ENCODE measurements around the gene SLC25A13.

Gene SLC25A13

DNA sequence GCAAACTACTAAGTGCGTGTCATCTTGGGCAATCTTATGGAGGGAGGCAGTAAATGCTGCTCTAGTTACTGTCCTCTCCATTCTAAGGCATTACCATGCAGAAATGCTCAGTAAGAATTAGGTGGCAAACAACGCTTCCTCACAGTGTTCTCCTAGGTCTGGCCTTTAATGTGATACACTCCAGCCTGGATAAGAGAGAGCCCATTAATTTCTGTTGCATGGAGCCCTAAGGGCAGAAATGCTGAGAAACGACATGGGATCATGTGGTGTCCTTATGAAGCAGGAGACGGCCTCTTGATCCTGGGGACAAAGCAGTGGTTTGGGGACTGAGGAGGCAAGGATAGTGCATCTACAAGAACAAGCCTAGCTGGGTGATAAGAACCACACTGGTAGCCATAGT is 44.0 kb downstream of the SLC25A13 start:
- Histone ChIP-seq H3K27me3 (ENCODE audit: control insufficient read depth, insufficient read depth, low read length) (no peaks in the 10 kb centered on the region), H3K4me1 (ENCODE audit: control insufficient read depth, insufficient read depth, low read length) (no peaks in the 10 kb centered on the region), H3K27ac (ENCODE audit: low read length) (no peak overlapping the region), H3K9me3 (ENCODE audit: control insufficient read depth, insufficient read depth, low read length) (no peaks in the 10 kb centered on the region), H3K4me3 (ENCODE audit: low read length) (no peak overlapping the region), H3K36me3 (ENCODE audit: control insufficient read depth, insufficient read depth, low read length) (no peaks in the 10 kb centered on the region)
- no peak for DNase-seq (ENCODE audit: low read depth, low spot score)
- no CpG with 5 or more reads among the region's 4 CpGs for WGBS (ENCODE audit: insufficient coverage, insufficient read length)

DNA sequence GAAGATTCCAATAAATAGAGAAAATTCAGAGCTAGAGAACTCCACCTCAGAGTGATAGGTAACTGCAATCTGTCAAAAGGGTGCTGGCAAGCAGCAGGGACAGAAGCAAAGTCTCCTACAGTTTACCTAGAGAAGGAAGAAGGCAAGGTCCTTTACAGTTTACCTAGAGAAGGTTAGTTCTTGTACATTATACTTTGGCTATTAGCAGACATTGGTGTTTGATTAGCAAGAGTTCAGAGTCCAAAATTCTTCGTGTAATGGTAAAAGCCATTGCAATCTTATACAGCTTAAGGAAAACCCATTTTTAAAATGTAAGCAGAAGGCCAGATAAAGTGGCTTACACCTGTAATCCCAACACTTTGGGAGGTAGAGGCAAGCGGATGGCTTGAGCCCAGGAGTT is 45.9 kb downstream of the SLC25A13 start:
- Histone ChIP-seq H3K27ac (ENCODE audit: low read length) (no peak overlapping the region), H3K27me3 (ENCODE audit: control insufficient read depth, insufficient read depth, low read length) (no peaks in the 10 kb centered on the region), H3K9me3 (ENCODE audit: control insufficient read depth, insufficient read depth, low read length) (no peaks in the 10 kb centered on the region), H3K4me1 (ENCODE audit: control insufficient read depth, insufficient read depth, low read length) (no peaks in the 10 kb centered on the region), H3K4me3 (ENCODE audit: low read length) (no peak overlapping the region), H3K36me3 (ENCODE audit: control insufficient read depth, insufficient read depth, low read length) (no peaks in the 10 kb centered on the region)
- no CpG with 5 or more reads among the region's 2 CpGs for WGBS (ENCODE audit: insufficient coverage, insufficient read length)
- no peak for DNase-seq (ENCODE audit: low read depth, low spot score)

DNA sequence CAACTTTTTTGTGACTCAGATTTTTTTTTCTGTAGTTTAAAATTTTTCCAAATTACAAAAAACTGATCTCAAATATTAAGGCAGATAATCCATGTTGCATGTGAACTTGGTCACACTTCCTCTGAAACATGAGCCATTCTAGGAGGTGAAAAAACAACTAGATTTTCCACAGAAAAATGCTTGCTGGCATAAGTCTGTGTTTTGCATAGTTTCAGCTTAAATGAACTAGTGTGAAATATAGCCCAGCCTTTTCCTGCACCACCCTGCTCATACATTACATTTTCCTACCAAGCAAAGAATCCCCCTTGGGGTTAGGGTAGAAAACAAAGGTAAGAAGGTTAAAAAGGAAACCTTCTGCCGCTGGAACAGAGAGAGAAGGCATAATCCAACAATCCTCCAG is 48.2 kb downstream of the SLC25A13 start:
- H3K27me3 ChIP-seq (ENCODE audit: control insufficient read depth, insufficient read depth, low read length) = no peaks in the 10 kb centered on the region
- H3K4me3 ChIP-seq (ENCODE audit: low read length) = no peak overlapping the region
- H3K36me3 ChIP-seq (ENCODE audit: control insufficient read depth, insufficient read depth, low read length) = no peaks in the 10 kb centered on the region
- no peak overlapping the region for H3K27ac ChIP-seq (ENCODE audit: low read length)
- no peaks in the 10 kb centered on the region for H3K9me3 ChIP-seq (ENCODE audit: control insufficient read depth, insufficient read depth, low read length)
- no peak for DNase-seq (ENCODE audit: low read depth, low spot score)
- WGBS (ENCODE audit: insufficient coverage, insufficient read length) = no CpG with 5 or more reads among the region's 1 CpG
- no peaks in the 10 kb centered on the region for H3K4me1 ChIP-seq (ENCODE audit: control insufficient read depth, insufficient read depth, low read length)

DNA sequence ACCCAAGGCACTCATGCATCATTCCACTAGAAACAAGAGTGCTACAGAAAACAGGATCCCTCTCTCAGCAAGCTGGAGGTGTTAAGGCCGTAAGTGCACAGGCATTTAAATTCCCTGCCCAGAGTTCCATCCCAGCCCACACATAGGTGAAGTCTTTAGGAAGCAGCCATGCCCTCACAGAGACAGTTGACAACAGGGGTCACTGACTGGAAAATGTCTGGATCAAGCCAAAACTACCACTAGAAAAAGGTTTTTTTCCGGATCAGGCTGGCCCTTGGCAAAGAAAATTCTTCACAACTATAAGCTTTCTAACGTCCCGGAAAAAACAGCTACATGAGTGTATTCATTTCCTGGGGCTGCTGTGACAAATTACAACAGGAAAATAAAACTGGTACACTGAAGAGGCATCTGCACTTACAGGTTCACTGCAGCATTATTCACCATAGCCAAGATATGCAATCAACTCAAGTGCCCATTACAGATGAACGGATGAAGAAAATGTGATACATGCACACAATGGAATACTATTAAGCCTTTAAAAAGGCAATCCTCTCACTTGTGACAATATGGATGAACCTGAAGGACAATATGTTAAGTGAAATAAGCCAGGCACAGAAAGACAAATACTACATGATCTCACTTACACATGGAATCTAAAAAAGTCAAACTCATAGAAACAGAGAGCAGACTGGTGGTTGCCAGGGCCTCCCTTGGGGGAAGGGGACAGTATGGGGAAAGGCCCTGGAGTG is 52.5 kb downstream of the SLC25A13 start:
- Histone ChIP-seq H3K4me1 (ENCODE audit: control insufficient read depth, insufficient read depth, low read length) (no peaks in the 10 kb centered on the region), H3K9me3 (ENCODE audit: control insufficient read depth, insufficient read depth, low read length) (no peaks in the 10 kb centered on the region), H3K27ac (ENCODE audit: low read length) (no peak overlapping the region), H3K36me3 (ENCODE audit: control insufficient read depth, insufficient read depth, low read length) (no peaks in the 10 kb centered on the region), H3K27me3 (ENCODE audit: control insufficient read depth, insufficient read depth, low read length) (no peaks in the 10 kb centered on the region), H3K4me3 (ENCODE audit: low read length) (no peak overlapping the region)
- DNase-seq (ENCODE audit: low read depth, low spot score) = no peak
- WGBS (ENCODE audit: insufficient coverage, insufficient read length) = no CpG with 5 or more reads among the region's 5 CpGs

DNA sequence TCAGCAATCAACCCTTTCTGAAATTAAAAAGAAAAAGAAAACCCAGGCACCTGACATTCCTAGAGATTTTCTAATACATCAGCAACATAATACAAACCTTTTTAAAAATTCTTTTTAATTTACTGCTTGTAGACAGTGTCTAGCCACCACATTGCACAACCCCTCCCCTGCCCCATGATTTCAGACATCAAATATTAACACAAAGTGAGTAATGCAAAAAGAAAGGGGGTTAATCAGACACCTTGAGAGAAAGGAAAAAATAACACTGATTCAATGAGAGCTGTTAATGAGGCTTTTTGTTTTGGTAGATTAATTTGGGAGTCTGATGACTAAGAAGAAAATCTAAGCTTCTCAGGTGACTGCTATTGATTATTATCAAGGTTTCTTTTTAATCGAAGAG is 55.3 kb downstream of the SLC25A13 start:
- H3K36me3 ChIP-seq (ENCODE audit: control insufficient read depth, insufficient read depth, low read length) = no peaks in the 10 kb centered on the region
- WGBS (ENCODE audit: insufficient coverage, insufficient read length) = no CpG with 5 or more reads among the region's 1 CpG

DNA sequence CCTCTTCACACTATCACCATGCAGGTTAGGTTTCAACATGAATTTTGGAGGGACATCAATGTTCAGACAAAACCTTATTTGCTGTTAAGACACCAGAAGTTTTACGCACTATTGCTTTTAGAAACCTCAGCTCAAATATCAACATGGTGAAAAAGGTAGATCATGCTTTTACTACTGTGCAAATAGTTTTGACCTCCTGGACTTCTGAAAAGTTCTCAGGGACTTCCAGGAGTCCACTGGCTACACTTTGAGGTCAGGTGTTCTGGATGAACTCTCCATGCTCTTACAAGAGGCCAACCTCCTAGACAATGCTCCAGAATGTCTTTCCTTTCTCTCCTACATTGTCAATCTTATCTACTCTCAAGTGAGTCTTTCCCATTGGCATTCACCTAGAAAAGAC is 55.9 kb downstream of the SLC25A13 start:
- no peak overlapping the region for H3K27ac ChIP-seq (ENCODE audit: low read length)
- no peaks in the 10 kb centered on the region for H3K27me3 ChIP-seq (ENCODE audit: control insufficient read depth, insufficient read depth, low read length)
- H3K36me3 ChIP-seq (ENCODE audit: control insufficient read depth, insufficient read depth, low read length) = no peaks in the 10 kb centered on the region
- H3K4me3 ChIP-seq (ENCODE audit: low read length) = no peak overlapping the region
- WGBS (ENCODE audit: insufficient coverage, insufficient read length) = no CpG with 5 or more reads among the region's 1 CpG
- no peak for DNase-seq (ENCODE audit: low read depth, low spot score)
- no peaks in the 10 kb centered on the region for H3K9me3 ChIP-seq (ENCODE audit: control insufficient read depth, insufficient read depth, low read length)
- H3K4me1 ChIP-seq (ENCODE audit: control insufficient read depth, insufficient read depth, low read length) = no peaks in the 10 kb centered on the region

More for the DNA sequence above, 55.3 kb downstream of the SLC25A13 start:
- Histone ChIP-seq H3K4me3 (ENCODE audit: low read length) (no peak overlapping the region), H3K27ac (ENCODE audit: low read length) (no peak overlapping the region), H3K4me1 (ENCODE audit: control insufficient read depth, insufficient read depth, low read length) (no peaks in the 10 kb centered on the region), H3K9me3 (ENCODE audit: control insufficient read depth, insufficient read depth, low read length) (no peaks in the 10 kb centered on the region), H3K27me3 (ENCODE audit: control insufficient read depth, insufficient read depth, low read length) (no peaks in the 10 kb centered on the region)
- DNase-seq (ENCODE audit: low read depth, low spot score) = no peak

DNA sequence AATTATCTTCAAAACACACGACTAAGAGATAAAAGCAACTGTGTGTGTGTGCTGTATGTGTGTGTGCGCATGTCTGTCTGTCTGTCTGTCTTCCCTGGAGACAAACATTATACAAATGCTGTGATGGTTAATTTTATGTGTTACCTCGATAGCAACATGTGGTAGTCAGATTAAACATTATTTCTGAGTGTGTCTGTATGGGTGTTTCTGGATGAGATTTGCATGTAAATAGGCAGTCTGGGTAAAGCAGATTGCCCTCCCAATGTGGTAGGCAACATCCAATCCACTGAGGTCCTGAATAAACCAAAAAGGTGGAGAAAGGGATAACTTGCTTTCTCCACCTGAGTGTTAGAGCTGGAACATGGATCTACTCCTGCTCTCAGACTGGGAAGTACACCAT is 67.9 kb downstream of the SLC25A13 start:
- Histone ChIP-seq H3K36me3 (ENCODE audit: control insufficient read depth, insufficient read depth, low read length) (no peaks in the 10 kb centered on the region), H3K4me1 (ENCODE audit: control insufficient read depth, insufficient read depth, low read length) (0 out of 2 replicates have a peak, but pooled peaks cover 3% of the 10 kb centered on the region), H3K27ac (ENCODE audit: low read length) (no peak overlapping the region), H3K9me3 (ENCODE audit: control insufficient read depth, insufficient read depth, low read length) (no peaks in the 10 kb centered on the region; the same call in 1 of the 2 replicates), H3K27me3 (ENCODE audit: control insufficient read depth, insufficient read depth, low read length) (no peaks in the 10 kb centered on the region), H3K4me3 (ENCODE audit: low read length) (no peak overlapping the region)
- no peak for DNase-seq (ENCODE audit: low read depth, low spot score)
- WGBS (ENCODE audit: insufficient coverage, insufficient read length) = no CpG with 5 or more reads among the region's 3 CpGs

DNA sequence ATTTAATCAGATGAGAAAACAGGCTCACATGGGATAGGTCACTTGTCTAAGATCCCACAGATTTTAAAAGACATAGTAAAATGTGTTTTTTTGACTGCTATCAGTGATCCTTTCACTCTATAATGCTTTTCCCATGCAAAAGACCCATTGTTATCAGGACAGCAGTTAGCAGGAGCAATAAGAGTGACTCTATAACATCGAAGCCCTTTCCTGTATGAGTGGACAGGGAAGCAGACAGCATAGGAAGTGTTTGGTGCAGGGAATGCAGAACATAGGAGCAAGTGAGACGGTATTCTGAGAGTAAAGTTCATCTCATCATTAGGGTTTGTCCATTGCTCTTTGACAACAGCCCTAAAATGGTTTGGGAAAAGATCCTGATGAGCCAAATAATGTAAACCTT is 68.5 kb downstream of the SLC25A13 start:
- no CpG with 5 or more reads among the region's 2 CpGs for WGBS (ENCODE audit: insufficient coverage, insufficient read length)
- Histone ChIP-seq H3K27me3 (ENCODE audit: control insufficient read depth, insufficient read depth, low read length) (no peaks in the 10 kb centered on the region), H3K4me1 (ENCODE audit: control insufficient read depth, insufficient read depth, low read length) (0 out of 2 replicates have a peak, but pooled peaks cover 3% of the 10 kb centered on the region), H3K4me3 (ENCODE audit: low read length) (no peak overlapping the region), H3K27ac (ENCODE audit: low read length) (no peak overlapping the region), H3K9me3 (ENCODE audit: control insufficient read depth, insufficient read depth, low read length) (no peaks in the 10 kb centered on the region; the same call in 1 of the 2 replicates), H3K36me3 (ENCODE audit: control insufficient read depth, insufficient read depth, low read length) (no peaks in the 10 kb centered on the region)
- no peak for DNase-seq (ENCODE audit: low read depth, low spot score)

DNA sequence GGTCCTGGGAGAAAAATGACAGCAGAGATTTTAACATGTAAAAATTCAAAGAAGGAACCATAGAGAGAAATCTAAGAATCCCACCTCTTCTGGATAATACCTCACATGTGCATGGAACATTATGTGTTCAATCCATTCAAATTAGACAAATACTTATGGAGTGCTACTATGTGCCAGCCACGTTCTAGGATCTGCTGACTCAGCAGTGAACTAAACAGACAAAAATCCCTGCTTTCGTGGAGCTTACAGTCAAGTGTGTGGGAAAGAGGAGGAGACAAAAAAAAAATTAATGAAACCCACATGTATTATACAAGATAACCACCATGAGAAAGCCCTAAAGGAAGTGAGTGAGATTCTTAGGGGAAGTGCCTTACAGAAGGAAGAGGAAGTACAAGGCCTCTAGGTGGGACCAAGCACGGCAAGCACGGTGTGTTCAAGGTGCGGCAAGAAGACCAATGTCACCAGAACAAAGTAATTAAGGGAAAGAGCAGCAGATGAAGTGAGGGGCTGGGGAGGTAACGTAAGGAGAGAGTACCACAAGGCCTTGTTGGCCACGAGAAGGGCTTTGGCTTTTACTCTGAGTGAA is 71.0 kb downstream of the SLC25A13 start:
- no peak overlapping the region for H3K27ac ChIP-seq (ENCODE audit: low read length)
- H3K27me3 ChIP-seq (ENCODE audit: control insufficient read depth, insufficient read depth, low read length) = no peaks in the 10 kb centered on the region
- DNase-seq (ENCODE audit: low read depth, low spot score) = no peak
- H3K4me1 ChIP-seq (ENCODE audit: control insufficient read depth, insufficient read depth, low read length) = 0 out of 2 replicates have a peak, but pooled peaks cover 3% of the 10 kb centered on the region
- H3K36me3 ChIP-seq (ENCODE audit: control insufficient read depth, insufficient read depth, low read length) = no peaks in the 10 kb centered on the region
- no CpG with 5 or more reads among the region's 7 CpGs for WGBS (ENCODE audit: insufficient coverage, insufficient read length)
- no peak overlapping the region for H3K4me3 ChIP-seq (ENCODE audit: low read length)
- H3K9me3 ChIP-seq (ENCODE audit: control insufficient read depth, insufficient read depth, low read length) = no peaks in the 10 kb centered on the region; the same call in 1 of the 2 replicates

DNA sequence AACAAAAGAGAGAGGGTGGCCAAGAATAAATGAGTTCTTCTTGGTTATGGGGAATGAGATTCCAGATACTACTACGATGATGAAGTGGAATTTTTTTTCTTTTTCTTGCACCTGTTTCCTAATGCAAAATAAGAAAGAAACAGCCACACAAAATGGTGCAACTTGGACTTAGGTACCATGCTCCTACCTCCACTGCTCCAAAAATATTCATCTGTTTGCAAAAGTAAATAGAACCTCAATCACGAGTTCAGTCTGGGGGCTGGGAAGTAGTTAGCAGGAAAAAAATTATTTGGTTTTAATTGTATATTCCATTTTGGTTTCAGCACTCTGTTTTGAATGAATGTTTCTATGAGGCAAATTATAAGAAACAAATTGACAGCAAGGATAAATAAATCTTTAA is 73.5 kb downstream of the SLC25A13 start:
- Histone ChIP-seq H3K36me3 (ENCODE audit: control insufficient read depth, insufficient read depth, low read length) (no peaks in the 10 kb centered on the region), H3K4me1 (ENCODE audit: control insufficient read depth, insufficient read depth, low read length) (no peaks in the 10 kb centered on the region), H3K27ac (ENCODE audit: low read length) (no peak overlapping the region), H3K27me3 (ENCODE audit: control insufficient read depth, insufficient read depth, low read length) (no peaks in the 10 kb centered on the region), H3K4me3 (ENCODE audit: low read length) (no peak overlapping the region), H3K9me3 (ENCODE audit: control insufficient read depth, insufficient read depth, low read length) (no peaks in the 10 kb centered on the region)
- WGBS (ENCODE audit: insufficient coverage, insufficient read length) = no CpG with 5 or more reads among the region's 2 CpGs
- no peak for DNase-seq (ENCODE audit: low read depth, low spot score)

DNA sequence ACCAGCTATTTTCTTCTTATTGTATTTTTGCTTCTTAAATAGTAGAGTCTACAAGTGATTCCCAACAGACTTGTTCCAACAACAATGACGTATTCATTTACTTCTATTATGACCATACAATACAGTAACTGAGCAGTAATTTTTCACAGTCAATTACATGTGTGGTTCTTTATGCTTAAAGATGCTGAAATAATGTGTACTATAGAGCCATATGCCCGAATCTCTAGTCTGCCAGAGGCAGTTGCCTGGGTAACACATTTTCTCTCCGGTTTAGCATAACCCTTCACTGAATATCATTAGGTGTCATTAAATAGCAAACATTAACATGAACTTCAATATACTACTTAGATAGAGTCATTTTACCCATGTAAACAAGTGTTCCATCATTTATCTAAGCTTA is 75.0 kb downstream of the SLC25A13 start:
- H3K4me3 ChIP-seq (ENCODE audit: low read length) = no peak overlapping the region
- H3K36me3 ChIP-seq (ENCODE audit: control insufficient read depth, insufficient read depth, low read length) = no peaks in the 10 kb centered on the region
- no peaks in the 10 kb centered on the region for H3K9me3 ChIP-seq (ENCODE audit: control insufficient read depth, insufficient read depth, low read length)
- no CpG with 5 or more reads among the region's 3 CpGs for WGBS (ENCODE audit: insufficient coverage, insufficient read length)
- no peaks in the 10 kb centered on the region for H3K4me1 ChIP-seq (ENCODE audit: control insufficient read depth, insufficient read depth, low read length)
- DNase-seq (ENCODE audit: low read depth, low spot score) = no peak
- no peak overlapping the region for H3K27ac ChIP-seq (ENCODE audit: low read length)
- no peaks in the 10 kb centered on the region for H3K27me3 ChIP-seq (ENCODE audit: control insufficient read depth, insufficient read depth, low read length)

All from iPS DF 6.9 (cell line).